HG03432 (cell line): ENCODE results near the gene LILRB5.
"Not testable (repeated sequence)": the region's sequence is repeated elsewhere in the genome, so short reads cannot be mapped to it uniquely, and the experiment has no call there.

Experiments
- ATAC-seq: cut with Tn5 transposase; IDR thresholded peaks from one replicate; pipeline ENCODE4 v1.9.1; 2021; ENCODE audit warnings: mild to moderate bottlenecking, moderate library complexity; ENCODE audit not compliant: unreplicated experiment

Gene LILRB5

GRCh38 chr19:54217517-54218247, 39.4 kb downstream of the LILRB5 start:
- ATAC-seq, result not testable (repeated sequence)

DNA sequence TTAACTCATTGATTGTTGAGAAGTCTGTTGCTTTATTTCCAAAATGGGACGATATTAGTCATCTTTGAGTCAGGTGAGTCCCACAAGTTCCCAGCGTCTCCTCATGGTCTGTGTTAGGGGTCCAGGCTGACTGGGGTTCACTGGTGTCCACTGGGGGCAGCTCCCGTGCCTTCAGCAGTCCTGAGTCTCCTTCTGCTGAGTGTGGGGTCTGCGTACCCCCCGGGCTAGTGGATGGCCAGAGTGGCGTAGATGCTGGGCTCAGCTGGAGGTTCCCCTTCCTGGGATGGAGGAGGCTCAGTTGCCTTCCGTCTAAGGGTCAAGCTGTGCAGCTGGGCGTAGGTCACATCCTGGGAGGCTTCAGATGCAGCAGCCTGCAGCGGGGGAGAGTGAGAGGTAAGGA, 40.2 kb downstream of the LILRB5 start:
- ATAC-seq, result no peak

- not testable (repeated sequence) for ATAC-seq
These were observed 42.3 kb downstream of the LILRB5 start for GRCh38 chr19:54214734-54215133.

GRCh38 chr19:54214217-54214616, 42.9 kb downstream of the LILRB5 start:
- ATAC-seq, result not testable (repeated sequence)

GRCh38 chr19:54211235-54211634, 45.8 kb downstream of the LILRB5 start:
- no peak for ATAC-seq

DNA sequence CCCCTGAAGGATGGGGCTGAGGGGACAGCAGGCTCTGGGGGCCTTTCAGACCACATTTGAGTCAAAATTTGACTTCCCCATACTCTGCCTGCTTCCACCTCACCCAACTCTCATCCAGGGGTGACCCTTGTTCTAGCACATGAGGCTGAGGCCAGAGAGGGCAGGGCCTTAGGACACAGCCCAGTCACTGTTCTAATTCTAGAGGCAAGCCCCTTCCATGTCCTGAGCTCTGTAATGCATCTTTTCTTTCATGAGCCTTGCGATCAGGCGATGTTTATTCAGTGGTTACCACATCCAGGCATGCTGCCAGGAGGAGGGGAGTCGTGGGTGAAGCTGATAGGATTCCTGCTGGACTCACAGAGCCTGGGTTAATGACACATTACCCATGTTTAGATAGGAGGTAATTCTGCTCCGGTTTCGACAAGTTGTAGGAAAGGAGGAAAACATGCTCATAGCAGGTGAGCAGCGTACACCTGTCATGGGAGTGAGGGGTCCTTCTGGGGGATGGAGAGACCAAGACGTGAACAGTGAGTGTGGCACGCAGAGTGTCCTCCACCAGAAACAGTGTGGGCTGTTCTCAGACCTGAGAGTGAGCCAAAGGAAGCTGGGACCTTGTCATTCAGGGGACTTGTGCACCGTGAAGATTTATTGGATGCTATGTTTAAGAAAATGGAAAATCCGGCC, 47.1 kb downstream of the LILRB5 start:
- ATAC-seq, result no peak

DNA sequence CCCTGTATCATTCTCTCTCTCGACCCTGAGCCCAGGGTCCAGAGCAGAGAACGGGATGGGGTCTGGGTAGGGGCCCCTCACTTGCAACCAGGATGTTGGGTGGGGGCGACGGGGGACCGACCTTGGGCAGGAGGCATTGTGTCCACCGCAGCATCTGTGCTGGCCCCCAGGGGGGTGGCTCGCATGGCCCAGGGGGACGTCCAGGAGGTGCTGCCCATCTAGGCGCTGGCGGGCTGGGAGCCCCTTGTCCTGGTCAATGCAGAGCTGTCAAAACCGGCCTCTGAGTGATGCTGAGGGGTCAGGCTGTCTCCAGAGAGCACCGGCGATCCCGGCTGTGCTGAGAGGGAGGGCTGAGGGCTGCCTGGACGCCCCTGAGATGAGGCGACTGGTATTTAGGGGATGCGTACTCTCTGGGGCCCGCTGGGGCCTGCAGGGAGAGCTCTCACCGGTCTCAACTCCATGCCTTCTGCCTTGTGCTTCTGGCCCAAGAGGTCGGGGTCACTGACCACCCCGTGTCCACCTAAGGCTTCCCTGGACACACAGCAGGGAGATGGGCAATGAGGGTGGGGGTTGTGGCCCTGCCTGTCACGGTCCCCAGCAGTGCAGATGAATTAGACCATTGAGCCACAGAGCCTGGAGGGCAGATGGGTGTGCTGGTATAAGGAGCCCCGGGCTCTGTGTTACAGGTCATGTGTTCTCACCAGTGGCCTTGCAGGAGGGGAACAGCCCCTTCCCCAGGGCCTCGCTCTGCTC, 47.8 kb downstream of the LILRB5 start:
- no peak for ATAC-seq

DNA sequence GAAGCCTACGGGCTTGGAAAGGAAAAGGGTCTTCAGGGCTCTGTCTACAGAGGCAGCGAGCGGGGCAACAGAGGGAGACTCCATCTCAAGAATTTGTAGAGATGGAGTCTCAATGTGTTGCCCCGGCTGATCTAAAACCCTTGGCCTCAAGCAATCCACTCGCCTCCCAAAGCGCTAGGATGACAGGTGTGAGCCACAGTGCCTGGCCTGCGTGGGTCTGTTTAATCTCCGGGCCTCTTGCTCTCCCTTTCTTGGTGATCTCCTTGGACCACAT, 48.4 kb downstream of the LILRB5 start:
- ATAC-seq, result no peak

DNA sequence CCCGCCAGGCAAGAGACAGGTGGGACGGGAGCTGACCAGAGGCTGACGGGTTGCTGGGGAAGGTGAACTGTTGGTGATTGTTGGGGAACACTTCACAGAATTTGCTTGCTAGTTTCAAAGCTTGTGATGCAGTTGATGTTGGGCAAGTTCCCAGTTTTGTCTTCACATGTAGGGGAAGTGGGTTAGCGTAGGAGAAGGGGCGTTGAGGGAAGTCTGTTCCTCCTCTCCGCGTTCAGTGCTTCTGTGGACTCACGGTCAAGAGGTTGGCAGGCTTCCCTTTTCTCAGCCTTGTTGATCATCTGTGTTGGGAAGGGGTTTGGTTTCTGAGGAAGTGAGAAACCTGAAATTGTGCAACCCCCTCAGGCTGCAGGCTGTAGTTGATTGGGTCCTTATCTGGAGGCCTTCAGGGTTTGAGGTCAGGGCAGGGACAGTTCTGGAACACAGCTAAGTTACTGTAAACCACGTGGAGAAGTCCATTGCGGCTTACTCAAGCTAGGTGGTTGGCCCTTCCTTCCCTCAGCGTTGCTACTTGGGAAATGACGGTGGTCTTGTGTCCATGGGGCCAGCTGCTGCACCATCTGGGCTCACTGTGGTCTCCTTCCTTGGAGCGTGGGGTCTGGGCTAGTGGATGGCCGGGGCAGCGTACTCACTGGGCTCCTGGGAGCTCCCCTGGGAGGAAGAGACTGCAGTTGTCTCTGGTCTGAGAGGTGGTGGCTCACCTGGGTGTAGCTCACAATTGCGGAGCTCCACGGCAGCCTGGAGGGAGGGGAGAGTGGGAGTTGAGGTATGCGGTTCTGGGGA, 48.9 kb downstream of the LILRB5 start:
- no peak for ATAC-seq

DNA sequence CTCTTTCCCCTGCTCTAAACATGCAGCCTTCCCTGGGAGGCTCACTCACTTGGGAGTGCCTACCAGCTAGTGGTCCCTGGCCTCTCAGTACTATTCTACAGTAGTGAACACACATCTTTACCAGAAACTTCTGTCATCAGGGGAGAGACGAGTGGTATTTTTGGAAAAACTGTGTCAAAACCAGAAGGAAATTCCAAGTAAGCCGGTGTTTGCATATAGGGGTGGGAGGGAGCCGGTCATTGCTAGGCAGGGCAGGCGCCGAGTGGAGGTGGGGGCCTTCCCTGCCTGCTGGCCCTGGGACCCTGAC, 49.4 kb downstream of the LILRB5 start:
- ATAC-seq, result no peak

DNA sequence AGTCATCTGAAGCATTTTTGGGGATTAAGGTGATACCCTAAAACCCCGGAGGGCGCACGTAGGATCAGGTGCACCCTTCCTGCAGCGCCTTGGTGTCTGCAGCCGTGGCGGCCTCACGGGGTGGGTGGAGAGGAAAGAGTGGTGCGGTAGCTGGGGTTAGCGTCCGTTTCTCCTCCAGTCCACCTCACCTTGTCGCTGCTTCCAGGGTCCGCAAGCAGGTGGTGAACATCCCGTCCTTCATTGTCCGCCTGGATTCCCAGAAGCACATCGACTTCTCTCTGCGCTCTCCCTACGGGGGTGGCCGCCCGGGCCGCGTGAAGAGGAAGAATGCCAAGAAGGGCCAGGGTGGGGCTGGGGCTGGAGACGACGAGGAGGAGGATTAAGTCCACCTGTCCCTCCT, 49.9 kb downstream of the LILRB5 start:
- ATAC-seq, result not testable (repeated sequence)

GRCh38 chr19:54206831-54207177, 50.3 kb downstream of the LILRB5 start:
- no peak for ATAC-seq

DNA sequence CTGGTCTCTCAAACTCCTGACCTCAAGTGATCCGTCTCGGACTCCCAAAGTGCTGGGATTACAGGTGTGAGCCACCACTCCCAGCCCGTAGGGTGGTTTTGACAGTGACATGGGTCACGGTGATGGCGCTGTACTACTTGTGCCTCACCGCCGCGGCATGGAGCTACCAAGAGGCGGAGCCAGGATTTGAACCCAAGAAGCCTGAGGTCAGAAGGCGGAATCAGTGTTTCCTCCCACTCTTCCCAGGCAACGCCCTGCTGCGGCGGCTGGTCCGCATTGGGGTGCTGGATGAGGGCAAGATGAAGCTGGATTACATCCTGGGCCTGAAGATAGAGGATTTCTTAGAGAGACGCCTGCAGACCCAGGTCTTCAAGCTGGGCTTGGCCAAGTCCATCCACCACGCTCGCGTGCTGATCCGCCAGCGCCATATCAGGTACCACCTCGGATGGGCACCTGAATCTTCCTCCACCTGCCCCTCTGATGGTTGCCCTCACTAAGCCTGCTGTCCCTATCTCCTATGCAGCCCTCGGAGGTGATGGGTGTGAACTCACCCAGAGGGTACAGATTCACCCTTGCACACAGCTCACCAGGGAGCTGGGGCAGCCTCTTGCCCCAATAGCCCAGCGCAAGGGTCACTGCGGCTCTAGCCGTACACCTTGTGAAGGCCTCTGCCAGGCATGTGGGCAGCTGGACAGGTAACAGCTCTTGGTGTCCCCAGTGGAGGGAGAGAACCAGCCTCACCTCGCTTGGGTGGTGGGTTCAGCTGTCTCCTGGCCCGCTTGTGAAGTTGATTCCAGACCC, 50.8 kb downstream of the LILRB5 start:
- ATAC-seq, result no peak

DNA sequence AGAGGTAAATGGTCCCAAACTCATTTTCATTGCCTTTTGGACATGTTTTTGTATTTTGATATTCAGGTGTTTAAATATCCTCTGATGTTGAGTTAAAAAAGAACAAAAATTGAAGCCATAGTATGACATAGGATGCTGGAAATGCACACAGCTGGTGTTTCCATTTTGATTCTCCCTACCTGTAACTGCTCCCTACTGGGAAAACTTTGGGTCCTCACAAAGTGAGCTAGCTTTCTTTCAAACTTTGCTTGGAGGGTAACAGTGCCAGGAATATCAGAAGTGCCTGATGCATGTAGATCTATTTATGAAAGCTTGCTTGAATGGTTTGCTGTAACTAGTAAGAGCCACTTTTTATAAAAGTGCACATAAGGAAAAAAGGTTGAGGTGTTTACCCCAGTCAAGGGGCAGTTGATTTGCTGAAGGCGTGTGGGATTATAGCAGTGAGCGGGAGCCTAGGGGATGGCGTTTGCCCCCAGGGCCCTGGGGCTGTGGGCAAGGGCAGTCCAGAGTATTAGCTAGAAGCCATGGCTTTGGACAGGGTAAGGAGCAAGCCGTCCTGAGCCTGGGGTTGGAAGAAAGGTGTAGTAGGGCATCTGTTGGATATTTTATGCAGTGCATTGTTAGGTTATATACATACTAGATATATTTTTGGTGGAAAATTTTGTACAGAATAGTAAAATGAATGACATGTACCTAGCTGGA, 52.2 kb downstream of the LILRB5 start:
- ATAC-seq, result no peak

- ATAC-seq, result no peak
These were observed 53.9 kb downstream of the LILRB5 start for GRCh38 chr19:54203151-54203611.

- ATAC-seq, result no peak
These were observed 55.1 kb downstream of the LILRB5 start for GRCh38 chr19:54201980-54202379.

DNA sequence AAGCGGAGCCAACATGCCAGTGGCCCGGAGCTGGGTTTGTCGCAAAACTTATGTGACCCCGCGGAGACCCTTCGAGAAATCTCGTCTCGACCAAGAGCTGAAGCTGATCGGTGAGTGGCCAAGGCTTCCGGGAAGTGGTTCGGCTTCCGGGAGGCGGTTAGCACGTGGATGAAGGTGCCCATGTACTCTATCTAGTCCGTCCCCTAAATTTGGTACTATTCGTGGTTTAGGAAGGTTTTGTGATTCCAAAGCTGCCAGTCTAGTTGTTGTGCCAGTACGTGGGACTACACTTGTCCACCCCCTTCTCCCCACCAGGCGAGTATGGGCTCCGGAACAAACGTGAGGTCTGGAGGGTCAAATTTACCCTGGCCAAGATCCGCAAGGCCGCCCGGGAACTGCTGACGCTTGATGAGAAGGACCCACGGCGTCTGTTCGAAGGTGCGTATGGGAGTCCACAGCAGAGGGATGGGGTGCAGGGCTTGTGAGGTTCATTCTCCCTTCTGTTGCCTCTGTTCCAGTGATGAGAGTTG, 55.8 kb downstream of the LILRB5 start:
- ATAC-seq, result no peak
